GM13977 (cell line): ENCODE measurements around the gene HAUS6.
"Not testable (repeated sequence)": the region's sequence is repeated elsewhere in the genome, so short reads cannot be mapped to it uniquely, and the experiment has no call there.

Source experiments
- DNase-seq: peaks from one replicate; pipeline ENCODE4 v3.0.0; 2012; ENCODE audit warnings: low spot score
- CTCF ChIP-seq: IDR thresholded peaks from 2 replicates; pipeline ENCODE4 v1.5.1; 2012; ENCODE audit warnings: mild to moderate bottlenecking, control low read depth; ENCODE audit not compliant: insufficient read depth; ENCODE audit errors: extremely low read depth, missing control alignments
- in situ Hi-C: fragments of 300-500 bp; cut with MboI; formaldehyde crosslinking; loops from one replicate; pipeline ENCODE4 v1.12.0; 2022; ENCODE audit warnings: low sequenced_read_pairs, low pct_unique_long_range_greater_than_20kb, mixed read lengths, inconsistent platforms; ENCODE audit not compliant: unreplicated experiment

HAUS6 gene

GRCh38 chr9:19102631-19103345 lies at the start of gene HAUS6:
Gene HAUS6 (minus strand): TSS chr9:19102904. CDS start chr9:19102651, 253 bp downstream.
- in situ Hi-C loops = no loop called here

GRCh38 chr9:19152160-19152498 lies 49.4 kb upstream of the HAUS6 start:
- DNase-seq, in situ Hi-C loops: not testable (repeated sequence)

More at GRCh38 chr9:19102631-19103345, at the start of gene HAUS6:
- DNase-seq = peak; percentile 89
- no peak for TF ChIP-seq CTCF

GRCh38 chr9:19151425-19152159 lies 48.9 kb upstream of the HAUS6 start:
- in situ Hi-C loops = no loop called here
- TF ChIP-seq CTCF = no peak
- no peak for DNase-seq

GRCh38 chr9:19149230-19149629 lies 46.5 kb upstream of the HAUS6 start:
- no peak for DNase-seq
- in situ Hi-C loops = no loop called here
- no peak for TF ChIP-seq CTCF

- DNase-seq = no peak
- in situ Hi-C loops = no loop called here
- no peak for TF ChIP-seq CTCF
These were observed 45.5 kb upstream of the HAUS6 start for GRCh38 chr9:19148187-19148586.

- TF ChIP-seq CTCF = no peak
- DNase-seq = no peak
- in situ Hi-C loops = no loop called here
These were observed 43.8 kb upstream of the HAUS6 start for GRCh38 chr9:19146441-19147024.

- no peak for DNase-seq
- in situ Hi-C loops = no loop called here
- TF ChIP-seq CTCF = no peak
These were observed 43.2 kb upstream of the HAUS6 start for GRCh38 chr9:19145881-19146280.
